IMR-90 (cell line): ENCODE data around the gene SF3A1. TPM values are rescaled to one million over a fixed set of nuclear protein-coding genes. Genes with fewer than 3 reads are reported as not detected.

Experiments
- ATAC-seq: fragments of 200-7000 bp; cut with Tn5 transposase; 2 replicates; pipeline ENCODE4 v1.9.1; 2020; ENCODE audit warnings: low read depth, mild to moderate bottlenecking, moderate library complexity
- BruUV-seq: library from RNA; stranded (reverse); fragments of 400-500 nt; replicated peaks from 2 replicates; lab custom pipeline; 2021; lab: Mats Ljungman, UMichigan
- CTCF ChIA-PET: fragments of 300-600 bp; formaldehyde crosslinking; extraction: SDS; loops from one replicate; lab custom pipeline; 2021; ENCODE audit warnings: antibody characterized with exemption; lab: Yijun Ruan, JAX
- POLR2A ChIA-PET: fragments of 300-600 bp; sonication (Branson Sonifier 250); formaldehyde crosslinking; loops from one replicate; lab custom pipeline; 2022; ENCODE audit warnings: antibody characterized with exemption; ENCODE audit not compliant: unreplicated experiment; lab: Charles Lee
- DNase-seq: peaks from one replicate; pipeline ENCODE4 v3.0.0; 2013
- H2AFZ ChIP-seq: replicated peaks from 2 replicates; pipeline ENCODE3; 2013; ENCODE audit warnings: low read length, mild to moderate bottlenecking; ENCODE audit not compliant: poor library complexity
- H2AK5ac ChIP-seq: 2 replicates; pipeline ENCODE4 v1.6.1; 2013; ENCODE audit warnings: low read depth, low read length, inconsistent platforms
- H2AK9ac ChIP-seq: replicated peaks from 2 replicates; pipeline ENCODE3; 2013; ENCODE audit warnings: mild to moderate bottlenecking, low read depth, low read length, moderate library complexity; ENCODE audit not compliant: poor library complexity
- H2BK120ac ChIP-seq: 2 replicates; pipeline ENCODE4 v1.6.1; 2013; ENCODE audit warnings: low read depth, low read length, inconsistent platforms
- H2BK15ac ChIP-seq: 3 replicates; pipeline ENCODE4 v1.6.1; 2013; ENCODE audit warnings: low read depth, low read length, inconsistent platforms
- H2BK20ac ChIP-seq: 2 replicates; pipeline ENCODE4 v1.6.1; 2013; ENCODE audit warnings: low read depth, mild to moderate bottlenecking, inconsistent platforms, low read length, moderate library complexity
- H2BK5ac ChIP-seq: 2 replicates; pipeline ENCODE4 v1.6.1; 2013; ENCODE audit warnings: mild to moderate bottlenecking, low read depth, low read length, inconsistent platforms; ENCODE audit not compliant: poor library complexity, severe bottlenecking
- H3K14ac ChIP-seq: replicated peaks from 2 replicates; pipeline ENCODE4 v1.6.1; 2013; ENCODE audit warnings: low read depth, low read length, inconsistent platforms
- H3K18ac ChIP-seq: 2 replicates; pipeline ENCODE4 v1.6.1; 2013; ENCODE audit warnings: low read depth, low read length, control low read depth
- H3K23ac ChIP-seq: 2 replicates; pipeline ENCODE4 v1.6.1; 2013; ENCODE audit warnings: low read depth, low read length, inconsistent platforms
- H3K27ac ChIP-seq: 2 replicates; pipeline ENCODE4 v1.5.1; 2013; ENCODE audit warnings: mild to moderate bottlenecking, control low read depth, low read length; ENCODE audit not compliant: insufficient read depth
- H3K27me3 ChIP-seq: 2 replicates; pipeline ENCODE4 v1.6.1; 2013; ENCODE audit warnings: low read length; ENCODE audit not compliant: control insufficient read depth, insufficient read depth
- H3K36me3 ChIP-seq: 2 replicates; pipeline ENCODE4 v1.6.1; 2013; ENCODE audit warnings: low read length, mixed read lengths; ENCODE audit not compliant: control insufficient read depth, insufficient read depth
- H3K4ac ChIP-seq: 2 replicates; pipeline ENCODE4 v1.6.1; 2013; ENCODE audit warnings: low read depth, low read length, inconsistent platforms
- H3K4me1 ChIP-seq: 2 replicates; pipeline ENCODE4 v1.6.1; 2013; ENCODE audit warnings: low read length, mixed read lengths; ENCODE audit not compliant: control insufficient read depth, insufficient read depth
- H3K4me2 ChIP-seq: 2 replicates; pipeline ENCODE4 v1.6.1; 2013; ENCODE audit warnings: low read depth, mild to moderate bottlenecking, control low read depth, low read length, moderate library complexity
- H3K4me3 ChIP-seq: 2 replicates; pipeline ENCODE4 v1.5.1; 2013; ENCODE audit warnings: low read depth, mild to moderate bottlenecking, control low read depth, low read length, moderate library complexity; ENCODE audit not compliant: insufficient read depth
- H3K56ac ChIP-seq: 2 replicates; pipeline ENCODE4 v1.6.1; 2013; ENCODE audit warnings: low read length, inconsistent platforms; ENCODE audit not compliant: insufficient read depth; ENCODE audit errors: extremely low read depth
- H3K79me1 ChIP-seq, 2 experiments: 2 replicates each; pipeline ENCODE4 v1.6.1; 2013; ENCODE audit warnings: low read length in 2 of 2, inconsistent platforms in 1 of 2, low read depth in 1 of 2
- H3K9ac ChIP-seq: 2 replicates; pipeline ENCODE4 v1.6.1; 2013; ENCODE audit warnings: low read depth, low read length, control low read depth
- H3K9me1 ChIP-seq: 2 replicates; pipeline ENCODE4 v1.6.1; 2013; ENCODE audit warnings: low read length, inconsistent platforms; ENCODE audit not compliant: insufficient read depth
- H3K9me3 ChIP-seq: 2 replicates; pipeline ENCODE4 v1.6.1; 2013; ENCODE audit warnings: low read length; ENCODE audit not compliant: control insufficient read depth, insufficient read depth
- H4K20me1 ChIP-seq: 2 replicates; pipeline ENCODE4 v1.6.1; 2013; ENCODE audit warnings: low read length, inconsistent platforms; ENCODE audit not compliant: insufficient read depth
- H4K5ac ChIP-seq: 2 replicates; pipeline ENCODE4 v1.6.1; 2013; ENCODE audit warnings: mild to moderate bottlenecking, low read depth, low read length, control low read depth
- H4K8ac ChIP-seq, 2 experiments: 2 replicates each; pipeline ENCODE4 v1.6.1; 2013; ENCODE audit warnings: low read depth in 2 of 2, low read length in 2 of 2, control low read depth in 1 of 2, inconsistent platforms in 1 of 2
- H4K91ac ChIP-seq: 2 replicates; pipeline ENCODE4 v1.6.1; 2013; ENCODE audit warnings: low read depth, low read length, inconsistent platforms; ENCODE audit not compliant: insufficient read depth
- ELK1 ChIP-seq: fragments of 150-350 bp; IDR thresholded peaks from 2 replicates; pipeline ENCODE4 v1.6.1; 2016; ENCODE audit warnings: low read depth, mild to moderate bottlenecking, low read length, moderate library complexity, borderline replicate concordance
- MAZ ChIP-seq: IDR thresholded peaks from 2 replicates; pipeline ENCODE4 v1.6.1; 2012; ENCODE audit warnings: low read depth, mild to moderate bottlenecking, low read length, improper control_type of control experiment, moderate library complexity, borderline replicate concordance
- NFE2L2 ChIP-seq: fragments of 150-350 bp; IDR thresholded peaks from 2 replicates; pipeline ENCODE4 v1.6.1; 2016; ENCODE audit warnings: low read depth, mild to moderate bottlenecking, low read length
- WGBS, 2 experiments: methylation state at CpG; one replicate each; pipeline versions ENCODE4 v1.1.5 to v1.1.7; 2013; ENCODE audit warnings: missing lambda C conversion rate in 2 of 2; ENCODE audit not compliant: insufficient read length in 1 of 2; ENCODE audit errors: extremely low coverage in 2 of 2; 5-methylcytosine and 5-hydroxymethylcytosine counted together
- dilution Hi-C: fragments of 300-500 bp; cut with HindIII; formaldehyde crosslinking; loops from one replicate; pipeline ENCODE4 v1.14.3; 2018; ENCODE audit warnings: low sequenced_read_pairs; ENCODE audit not compliant: unreplicated experiment
- in situ Hi-C: fragments of 300-500 bp; cut with MboI; formaldehyde crosslinking; loops from 3 replicates; pipeline ENCODE4 v1.14.3; 2019; ENCODE audit warnings: low sequenced_read_pairs, inconsistent platforms, mixed read lengths
- intact Hi-C: fragments of 100-400 bp; cut with micrococcal nuclease; formaldehyde crosslinking; loops from 2 replicates; pipeline ENCODE4 v1.10.0; 2022
- polyA plus RNA-seq, 3 experiments: library from polyadenylated mRNA; depleted of rRNA; stranded (reverse); fragments of >200 nt; gene quantifications; 2 replicates each; pipeline ENCODE4 v1.2.3, GENCODE V29; 2012; ENCODE audit warnings: low replicate concordance in 1 of 3
- total RNA-seq: library from RNA; depleted of rRNA; stranded (reverse); fragments of >200 nt; gene quantifications from 2 replicates; pipeline ENCODE4 v1.2.3, GENCODE V29; 2012

The SF3A1 gene
- total and polyA plus RNA-seq, 2 of the 4 experiments (the other 2 are of a cell fraction): 36.9 to 67.2 TPM

- CTCF ChIA-PET: no interaction called here
- 68% methylated on average over 3 of the region's 7 CpGs; no CpG with 5 or more reads in 1 of the 2 experiments for WGBS, 2 experiments
- no peak overlapping the region for H3K18ac ChIP-seq
Observed at GRCh38 chr22:30304495-30305244, 52.0 kb downstream of the SF3A1 start.

More at GRCh38 chr22:30304495-30305244, 52.0 kb downstream of the SF3A1 start:
- Histone ChIP-seq H2BK5ac (no peak overlapping the region), H3K27ac (no peak overlapping the region), H4K91ac (no peak overlapping the region), H3K9ac (no peak overlapping the region), H2BK20ac (no peak overlapping the region), H2AK5ac (no peak overlapping the region), H3K4ac (no peak overlapping the region), H3K14ac (no peak overlapping the region), H3K23ac (no peak overlapping the region), H4K8ac (no peak overlapping the region), H4K5ac (no peak overlapping the region), H2BK15ac (no peak overlapping the region), H3K36me3 (peaks cover 33% of the 10 kb centered on the region), H2AK9ac (peak overlapping the region; percentile 46), H3K9me1 (peaks cover 29% of the 10 kb centered on the region), H2BK120ac (no peak overlapping the region), H3K4me2 (no peak overlapping the region), H3K79me1 (peaks cover 63 to 83% of the 10 kb centered on the region in 2 experiments), H3K27me3 (no peaks in the 10 kb centered on the region), H2AFZ (no peak overlapping the region), H3K9me3 (no peaks in the 10 kb centered on the region), H4K20me1 (peaks cover 54% of the 10 kb centered on the region), H3K4me3 (no peak overlapping the region), H3K56ac (no peak overlapping the region), H3K4me1 (peaks cover 21% of the 10 kb centered on the region)
- intact Hi-C loops (no loop called here), dilution Hi-C loops (no loop called here), in situ Hi-C loops (no loop called here)
- TF ChIP-seq ELK1 (no peak), NFE2L2 (no peak), MAZ (no peak)
- POLR2A ChIA-PET: no interaction called here
- ATAC-seq (no peak), DNase-seq (no peak)
- no TSS peak for BruUV-seq
